GM21737 (cell line): ENCODE results near the gene PYY.
"Not testable (repeated sequence)": the region's sequence is repeated elsewhere in the genome, so short reads cannot be mapped to it uniquely, and the experiment has no call there.

Experiments
- ATAC-seq: cut with Tn5 transposase; IDR thresholded peaks from one replicate; pipeline ENCODE4 v1.9.1; 2021; ENCODE audit warnings: mild to moderate bottlenecking, moderate library complexity; ENCODE audit not compliant: unreplicated experiment

PYY gene

DNA sequence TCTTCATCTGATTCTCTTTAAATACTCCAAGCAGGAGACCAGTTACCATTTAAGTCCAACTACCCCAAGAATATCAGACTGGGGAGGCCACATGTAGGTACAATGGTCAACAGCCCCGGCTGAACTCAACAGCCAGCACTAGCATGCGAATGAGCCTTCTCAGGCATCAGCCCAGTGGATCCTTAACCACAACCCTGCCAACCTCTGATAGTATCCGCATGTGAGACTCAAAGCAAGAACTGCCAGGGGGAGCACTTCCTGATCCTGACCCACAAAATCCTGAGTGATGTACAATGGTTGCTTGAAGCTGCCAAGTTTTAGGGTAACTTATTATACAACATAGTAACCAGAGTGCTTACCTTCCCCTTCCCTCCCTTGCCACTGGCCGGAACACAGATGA lies 4.0 kb downstream of the PYY start:
- no peak for ATAC-seq

DNA sequence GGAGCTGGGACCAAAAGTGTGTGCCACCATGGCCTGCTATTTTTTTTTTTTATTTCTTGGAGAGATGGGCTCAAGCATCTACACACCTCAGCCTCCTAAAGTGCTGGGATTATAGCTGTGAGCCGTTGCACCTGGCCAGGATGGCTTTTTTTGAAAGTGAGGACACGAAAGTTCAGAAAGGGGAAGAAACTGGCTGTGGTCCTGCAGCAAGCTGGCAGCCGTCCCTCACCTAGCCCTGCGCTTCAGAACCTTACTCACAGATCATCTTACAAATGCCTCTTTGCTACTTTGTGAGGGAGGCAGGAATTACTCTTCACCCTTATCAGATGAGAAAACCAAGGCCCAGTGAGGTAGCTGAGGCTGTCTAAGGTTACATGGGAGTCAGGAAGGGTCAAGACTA lies 7.0 kb downstream of the PYY start:
- no peak for ATAC-seq

DNA sequence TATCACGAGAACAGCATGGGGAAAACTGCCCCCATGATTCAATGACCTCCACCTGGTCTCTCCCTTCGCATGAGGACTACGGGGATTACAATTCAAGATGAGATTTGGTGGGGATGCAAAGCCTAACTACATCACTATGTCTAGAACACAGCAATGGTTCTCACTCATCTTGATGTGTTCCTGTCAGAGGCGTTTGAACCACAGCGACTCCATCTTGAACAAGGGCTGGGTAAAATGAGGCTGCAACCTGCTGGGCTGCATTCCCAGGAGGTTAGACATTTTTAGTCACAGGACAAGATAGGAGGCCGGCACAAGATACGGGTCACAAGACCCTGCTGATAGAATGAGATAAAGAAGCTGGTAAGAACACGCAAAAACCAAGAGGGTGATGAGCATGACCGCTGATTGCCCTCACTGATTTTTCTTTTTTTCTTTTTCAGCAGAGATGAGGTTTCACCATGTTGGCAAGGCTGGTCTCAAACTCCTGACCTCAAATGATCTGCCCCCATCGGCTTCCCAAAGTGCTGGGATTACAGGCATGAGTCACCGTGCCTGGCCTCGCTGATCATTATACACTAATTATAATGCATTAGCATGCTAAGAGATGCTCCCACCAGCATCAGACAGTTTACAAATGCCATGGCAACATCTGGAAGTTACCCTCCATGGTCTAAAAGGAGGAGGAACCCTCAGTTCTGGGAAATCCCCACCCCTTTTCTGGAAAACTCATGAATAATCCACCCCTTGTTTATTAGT lies 8.5 kb downstream of the PYY start:
- ATAC-seq, result no peak

DNA sequence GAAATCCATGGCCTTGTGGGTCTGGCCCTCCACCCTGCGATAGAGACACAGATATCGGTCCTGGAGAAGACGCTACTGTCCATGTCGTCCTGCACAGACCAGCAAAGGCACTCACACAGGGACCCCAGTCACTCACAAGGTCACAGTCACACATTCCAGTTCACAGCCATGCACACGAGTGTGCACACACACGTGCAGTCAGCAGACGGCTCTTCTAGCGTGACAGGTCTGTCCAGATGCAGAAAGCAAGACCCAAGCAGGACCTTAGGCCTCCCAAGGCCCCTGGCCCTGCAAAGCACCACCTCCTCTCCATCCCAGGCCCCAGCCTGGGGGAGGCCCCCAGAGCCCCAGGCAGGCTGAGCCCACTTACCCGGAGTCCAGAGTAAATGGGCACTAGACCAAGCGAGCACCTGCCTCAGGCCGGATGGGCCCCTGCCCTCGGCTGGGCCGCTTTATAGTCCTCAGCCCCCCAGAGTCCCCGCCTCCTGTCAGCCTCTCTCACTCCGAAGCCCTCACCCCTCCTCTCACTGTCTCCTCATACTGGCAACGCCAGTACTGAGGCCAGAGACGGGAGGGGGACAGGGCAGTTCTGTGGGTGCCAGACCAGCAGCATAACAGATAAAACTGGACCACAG lies 11.6 kb downstream of the PYY start, which contains the start of gene PPY:
TSS of gene PPY (minus strand) at position 426 of the 635 bp plus-strand sequence. CDS start 822 bp downstream, outside the sequence.
- ATAC-seq, result no peak

DNA sequence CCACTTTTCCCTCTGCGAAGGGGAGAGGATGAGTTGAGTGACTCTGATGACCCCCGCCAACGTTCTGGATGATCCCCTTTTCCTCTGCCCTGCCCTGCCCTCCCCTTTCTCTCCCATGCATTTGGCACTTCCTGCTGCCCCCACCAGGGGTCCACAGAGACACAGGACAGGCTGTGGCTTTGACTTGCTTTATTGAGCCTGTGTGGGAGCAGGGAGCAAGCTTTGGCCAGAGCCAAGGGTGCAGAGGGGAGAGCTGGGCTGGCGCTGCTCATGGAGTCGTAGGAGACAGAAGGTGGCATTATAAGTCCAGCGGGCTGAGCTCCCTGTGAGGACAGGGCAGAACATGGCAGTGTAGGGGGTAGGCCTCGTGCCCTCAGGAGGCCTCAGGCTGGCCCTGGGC lies 13.1 kb downstream of the PYY start:
- no peak for ATAC-seq

- no peak for ATAC-seq
Measured at GRCh38 chr17:43939886-43940285, 13.9 kb downstream of the PYY start.

DNA sequence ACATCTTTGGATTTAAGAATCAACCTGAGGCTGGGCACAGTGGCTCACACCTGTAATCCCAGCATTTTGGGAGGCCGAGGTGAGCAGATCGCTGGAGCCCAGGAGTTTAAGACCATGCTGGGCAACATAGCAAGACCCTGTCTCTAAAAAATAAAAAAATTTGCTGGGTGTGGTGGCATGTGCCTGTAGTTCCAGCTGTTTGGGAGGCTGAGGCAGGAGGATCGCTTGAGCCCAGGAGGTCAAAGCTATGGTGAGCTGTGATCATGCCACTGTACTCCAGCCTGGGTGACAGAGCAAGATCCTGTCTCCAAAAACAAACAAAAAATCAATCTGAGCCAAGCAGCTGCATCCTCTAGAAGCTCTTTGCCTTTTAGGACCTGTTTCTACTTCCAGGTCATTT lies 14.3 kb downstream of the PYY start:
- not testable (repeated sequence) for ATAC-seq

- ATAC-seq, result no peak
Measured at GRCh38 chr17:43938838-43939182, 14.9 kb downstream of the PYY start.

DNA sequence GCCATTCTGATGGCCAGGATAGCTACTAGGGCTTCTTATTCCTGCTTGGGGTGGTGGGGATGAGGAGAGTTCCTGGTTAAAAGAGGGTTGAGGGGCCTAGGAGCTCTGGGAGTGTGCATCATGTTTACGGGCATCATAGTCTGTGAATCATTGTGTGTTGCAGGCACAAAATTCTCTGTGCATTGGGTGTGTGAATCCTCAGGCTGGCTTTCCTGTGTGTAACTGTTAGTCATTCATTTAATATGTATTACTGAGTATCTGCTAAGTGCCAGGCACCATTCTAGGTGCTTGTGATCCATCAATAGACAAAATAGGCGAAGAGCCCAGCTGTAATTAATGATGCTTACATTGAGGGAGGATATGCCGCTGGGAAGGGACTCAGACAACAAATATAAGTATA lies 17.3 kb downstream of the PYY start:
- ATAC-seq, result no peak

DNA sequence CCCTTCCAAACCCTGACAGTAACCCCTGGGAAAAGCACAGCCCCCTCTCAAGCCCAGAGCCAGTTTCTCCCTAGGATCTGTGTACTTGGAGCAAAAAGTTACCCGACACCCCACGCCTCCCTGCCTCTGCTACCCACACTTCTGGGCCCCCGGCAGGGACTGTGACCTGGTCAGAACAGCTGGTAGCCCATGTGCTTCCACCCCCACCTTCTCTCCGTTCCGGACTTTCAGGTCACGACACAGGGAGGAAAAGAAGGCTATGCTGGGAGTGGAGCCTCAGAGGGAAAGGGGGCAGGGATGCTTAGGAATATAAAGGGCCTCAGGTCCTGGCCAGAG lies 17.8 kb downstream of the PYY start:
- no peak for ATAC-seq

DNA sequence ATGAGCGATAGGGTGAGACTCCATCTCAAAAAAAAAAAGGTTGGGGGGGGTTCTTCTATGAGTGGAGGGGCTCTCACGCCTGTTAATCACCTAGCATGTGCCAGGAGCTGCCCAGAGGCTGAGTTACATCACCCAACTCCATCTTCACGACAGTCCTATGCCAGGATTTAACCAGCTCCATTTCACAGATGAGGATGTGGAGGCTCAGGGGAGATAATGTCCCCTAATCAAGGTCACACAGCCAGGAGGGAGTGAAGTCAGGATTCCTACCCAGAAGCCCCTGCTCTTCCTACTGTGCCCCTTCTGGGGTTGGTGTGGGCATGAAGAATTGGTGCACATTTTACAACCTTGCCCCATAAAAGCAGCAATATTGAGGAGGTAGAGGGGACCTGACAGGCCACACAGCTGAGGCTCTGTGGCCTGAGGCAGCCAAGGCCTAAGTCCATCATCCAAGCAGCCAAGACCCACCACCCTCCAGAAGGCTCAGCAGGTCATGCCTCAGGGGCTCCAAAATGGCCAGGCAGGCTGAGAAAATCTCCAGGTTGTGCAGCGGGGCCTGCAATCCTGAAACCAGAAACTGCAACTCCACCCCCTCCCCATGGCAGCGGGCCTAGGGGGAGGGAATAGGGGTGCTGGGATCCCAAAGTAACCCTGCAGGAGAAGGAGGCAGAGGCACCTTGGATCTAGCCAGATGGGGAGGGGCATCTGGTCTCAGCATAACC lies 18.4 kb downstream of the PYY start:
- ATAC-seq, result no peak

- no peak for ATAC-seq
Measured at GRCh38 chr17:43932923-43933322, 20.8 kb downstream of the PYY start.

GRCh38 chr17:43932357-43932756 lies 21.4 kb downstream of the PYY start:
- ATAC-seq, result no peak

GRCh38 chr17:43931062-43931571 lies 22.6 kb downstream of the PYY start:
- ATAC-seq, result no peak

DNA sequence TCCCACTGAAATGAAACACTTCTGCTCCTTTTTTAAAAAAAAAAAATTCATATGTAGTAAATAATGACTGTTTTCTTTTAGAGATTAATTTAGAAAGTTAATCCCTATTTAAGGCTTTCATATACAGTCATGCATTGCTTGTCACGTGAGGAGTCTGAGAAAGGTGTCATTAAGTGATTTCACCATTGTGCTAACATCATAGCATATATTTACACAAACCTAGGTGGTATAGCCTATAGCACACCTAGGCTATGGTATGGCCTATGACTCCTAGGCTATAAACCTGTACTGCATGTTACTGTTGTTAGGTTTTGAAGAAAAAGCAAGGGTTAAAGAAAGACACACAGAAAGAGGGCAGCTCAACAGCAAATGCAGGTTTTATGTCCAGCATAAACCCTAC lies 25.1 kb downstream of the PYY start:
- ATAC-seq, result no peak

DNA sequence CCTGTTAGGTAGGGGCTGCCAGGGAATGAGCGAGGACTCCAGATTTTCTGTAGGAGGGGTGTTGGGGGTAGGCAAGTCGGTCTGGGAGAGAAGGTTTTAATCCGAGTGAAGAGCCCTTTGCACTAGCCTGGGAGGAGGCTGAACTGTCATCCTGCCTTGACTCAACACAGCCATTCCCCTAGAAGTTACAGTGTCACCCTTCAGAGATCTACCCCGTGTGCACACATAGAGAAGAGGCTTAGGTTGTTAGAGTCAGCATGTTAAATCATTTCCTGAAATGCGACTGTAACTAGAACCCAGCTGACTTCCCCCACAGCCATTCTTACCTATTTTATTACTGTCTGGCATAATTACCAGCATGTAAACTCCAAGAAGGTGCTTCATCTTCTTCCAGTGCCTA lies 25.8 kb downstream of the PYY start:
- ATAC-seq, result not testable (repeated sequence)

GRCh38 chr17:43927060-43927864 lies 26.5 kb downstream of the PYY start:
- ATAC-seq, result no peak

DNA sequence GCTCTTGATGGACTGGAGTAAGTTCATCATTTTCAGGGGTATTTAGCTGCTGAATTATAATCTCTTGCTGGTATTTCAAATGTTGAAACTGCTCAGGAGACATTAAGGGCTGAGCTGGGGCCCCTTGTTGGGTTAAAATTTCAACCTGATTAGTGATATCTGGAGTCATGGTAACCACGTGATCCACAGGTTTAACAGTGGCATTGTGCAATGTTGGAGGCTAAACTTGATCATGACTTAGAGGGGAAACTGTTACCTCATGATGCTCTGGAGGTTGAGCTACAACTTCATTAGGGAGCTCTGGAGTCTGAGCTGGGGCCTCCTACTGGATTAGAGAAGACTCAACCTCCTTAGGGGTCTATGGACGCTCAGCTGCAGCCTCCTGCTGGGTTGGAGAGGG lies 29.2 kb downstream of the PYY start:
- no peak for ATAC-seq

- ATAC-seq, result no peak
Measured at GRCh38 chr17:43920500-43921095, 33.1 kb downstream of the PYY start.

- no peak for ATAC-seq
Measured at GRCh38 chr17:43918026-43918389, 35.7 kb downstream of the PYY start.
